ENCODE results near the gene FKBP7. TPM values are rescaled to one million over a fixed set of nuclear protein-coding genes. Genes with fewer than 3 reads are reported as not detected.

FKBP7 gene
- total and polyA plus RNA-seq, 2 of the 13 experiments (the other 11 are each of a cell fraction or from before 2014, with no cell fraction given), result 12.4 to 14.8 TPM

GRCh38 chr2:178452334-178452733 is 26.1 kb downstream of the FKBP7 start:
- Histone ChIP-seq H3K9me3 (ENCODE audit: low read length) (no peaks in the 10 kb centered on the region), H3K4me3 (replicated peaks in 1 of 3; ENCODE audit: insufficient read depth in 1 of 3, low read depth in 2 of 3, low read length in 3 of 3) (no peak overlapping the region), H3K4me1 (ENCODE audit: insufficient read depth, low read length) (peaks cover 33% of the 10 kb centered on the region), H3K27ac (ENCODE audit: extremely low read length, insufficient read depth, low read length) (no peak overlapping the region), H3K9ac (ENCODE audit: insufficient read depth, low read depth, low read length) (no peak overlapping the region), H3K79me2 (ENCODE audit: insufficient read depth, low read length) (peaks cover 26% of the 10 kb centered on the region), H4K20me1 (ENCODE audit: insufficient read depth, low read length) (peaks cover 14% of the 10 kb centered on the region; the same call in 1 of the 2 replicates), H3K36me3 (replicated peaks in 1 of 2; ENCODE audit: control insufficient read depth in 1 of 2, insufficient read depth in 2 of 2, low read length in 2 of 2) (peaks cover 4 to 15% of the 10 kb centered on the region in 2 experiments; a peak in 4 of 5 replicates), H2AFZ (ENCODE audit: low read length) (no peak overlapping the region), H3K27me3 (ENCODE audit: control insufficient read depth in 1 of 2, insufficient read depth in 2 of 2, low read length in 2 of 2) (no peaks in the 10 kb centered on the region; a peak in 1 of 5 replicates), H3K4me2 (ENCODE audit: low read depth, low read length) (no peak overlapping the region)
- TF ChIP-seq TFAP4 (IDR thresholded peaks at IDR 0.05; ENCODE audit: borderline replicate concordance, low read depth) (no peak), KLF6 (CRISPR knock-in tag; IDR thresholded peaks at IDR 0.05) (no peak), CEBPB (IDR thresholded peaks at IDR 0.05; ENCODE audit: borderline replicate concordance, low read depth, low read length) (peak; percentile 77)
- 92% methylated on average over 2 of the region's 2 CpGs for WGBS (ENCODE audit: low lambda C conversion rate)
- no TSS peak for BruUV-seq (replicated peaks)
- intact Hi-C loops (cut with micrococcal nuclease; ENCODE audit: unreplicated experiment) (loop anchor here (5.0 to 10.0 kb wide), 2 partner anchors 462 to 1055 kb away; no protein-coding TSS in a partner anchor), in situ Hi-C loops (cut with HindIII; ENCODE audit: extremely low pct_ligation_motif_present, low pct_unique_long_range_greater_than_20kb) (no loop called here)
- ATAC-seq (no peak), FAIRE-seq (no peak), DNase-seq (ENCODE audit: low spot score) (no peak)
- ChIA-PET POLR2A (interaction anchor here (1.2 to 3.1 kb wide), 3 partner anchors 17 to 27 kb away, joined by 3 to 76 read pairs (median 5); no protein-coding TSS in a partner anchor), CTCF (ENCODE audit: low intra/inter-chr PET ratio, low total read pairs) (interaction anchor here (1.1 kb wide), 1 partner anchor 27 kb away, joined by 4 read pairs; the partner anchor contains the start of gene FKBP7)

- Histone ChIP-seq H2AFZ (ENCODE audit: low read length) (no peak within 1 kb of the TSS), H4K20me1 (ENCODE audit: insufficient read depth, low read length) (peaks cover 14% of the 10 kb centered on the region; the same call in 1 of the 2 replicates), H3K9ac (ENCODE audit: insufficient read depth, low read depth, low read length) (peak within 1 kb of the TSS; percentile 98), H3K4me3 (replicated peaks in 1 of 3; ENCODE audit: insufficient read depth in 1 of 3, low read depth in 2 of 3, low read length in 3 of 3) (peak within 1 kb of the TSS; percentile 75 to 88 (median 82)), H3K27ac (ENCODE audit: extremely low read length, insufficient read depth, low read length) (peak within 1 kb of the TSS; percentile 96), H3K9me3 (ENCODE audit: low read length) (no peaks in the 10 kb centered on the region), H3K27me3 (ENCODE audit: control insufficient read depth in 1 of 2, insufficient read depth in 2 of 2, low read length in 2 of 2) (no peaks in the 10 kb centered on the region; a peak in 1 of 5 replicates), H3K79me2 (ENCODE audit: insufficient read depth, low read length) (peaks cover 26% of the 10 kb centered on the region), H3K4me2 (ENCODE audit: low read depth, low read length) (peak within 1 kb of the TSS; percentile 85), H3K4me1 (ENCODE audit: insufficient read depth, low read length) (peaks cover 33% of the 10 kb centered on the region), H3K36me3 (replicated peaks in 1 of 2; ENCODE audit: control insufficient read depth in 1 of 2, insufficient read depth in 2 of 2, low read length in 2 of 2) (peaks cover 5 to 26% of the 10 kb centered on the region in 2 experiments; a peak in 4 of 5 replicates)
- ChIA-PET CTCF (ENCODE audit: low intra/inter-chr PET ratio, low total read pairs) (interaction anchor here (1.1 kb wide), 1 partner anchor 28 kb away, joined by 4 read pairs; the partner anchor contains the start of gene FKBP7), POLR2A (interaction anchor here (0.7 to 3.9 kb wide), 31 partner anchors 8 to 1187 kb away, joined by 3 to 97 read pairs (median 5); partner anchors contain the start of genes FKBP7, NFE2L2, PLEKHA3 and RBM45)
- WGBS (ENCODE audit: low lambda C conversion rate), result 2% methylated on average over 11 of the region's 76 CpGs
- in situ Hi-C loops (cut with HindIII; ENCODE audit: extremely low pct_ligation_motif_present, low pct_unique_long_range_greater_than_20kb) (no loop called here), intact Hi-C loops (cut with micrococcal nuclease; ENCODE audit: unreplicated experiment) (loop anchor here (1.0 to 10.0 kb wide), 6 partner anchors 18 to 1054 kb away; partner anchors contain the start of gene FKBP7)
- no TSS peak for BruUV-seq (replicated peaks)
- FAIRE-seq, result peak; percentile 55
- peak; percentile 97 for ATAC-seq
- DNase-seq (ENCODE audit: low spot score), result peak; percentile 93
- TF ChIP-seq HNRNPK (IDR thresholded peaks at IDR 0.05; ENCODE audit: low read depth, low read length, poor library complexity, severe bottlenecking) (peak; percentile 84), BCL3 (CRISPR knock-in tag; IDR thresholded peaks at IDR 0.05) (peak; percentile 89), ZNF17 (CRISPR knock-in tag; IDR thresholded peaks at IDR 0.05) (no peak), RFX3 (CRISPR knock-in tag; IDR thresholded peaks at IDR 0.05) (no peak), PHF8 (CRISPR knock-in tag; IDR thresholded peaks at IDR 0.05) (peak; percentile 99), WIZ (CRISPR knock-in tag; IDR thresholded peaks at IDR 0.05) (peak; percentile 74; the same call in 1 of the 2 replicates), U2AF2 (IDR thresholded peaks at IDR 0.05; ENCODE audit: low read depth, low read length) (no peak), ZBTB46 (CRISPR knock-in tag; IDR thresholded peaks at IDR 0.05; ENCODE audit: borderline replicate concordance) (no peak), ZNF564 (CRISPR knock-in tag; IDR thresholded peaks at IDR 0.05) (peak; percentile 89)
Observed at GRCh38 chr2:178450774-178451525, 27.4 kb downstream of the FKBP7 start, which contains the start of the genes PJVK and PRKRA. Gene PJVK (plus strand): TSS chr2:178451378. CDS start chr2:178453410, 2,032 bp downstream. Gene PRKRA (minus strand): TSS chr2:178451175. CDS start chr2:178451030, 145 bp downstream.
